CD14-positive monocyte (primary cell): ENCODE measurements around the gene DCLK2. TPM values are rescaled to one million over a fixed set of nuclear protein-coding genes. Genes with fewer than 3 reads are reported as not detected.

ENCODE experiments used
- DNase-seq, 3 donors: peaks; one replicate each; pipeline ENCODE4 v3.0.0-alpha.2; 2011 to 2022
- H2AFZ ChIP-seq: 2 replicates; pipeline ENCODE4 v1.6.0; 2012; ENCODE audit warnings: mild to moderate bottlenecking, low read depth, low read length, inconsistent platforms; ENCODE audit not compliant: insufficient read depth, poor library complexity, severe bottlenecking
- H3K27ac ChIP-seq, 2 donors: 1 replicate in 1 of 2; 2 replicates in 1 of 2; pipeline ENCODE4 v1.5.1; 2012 to 2013; ENCODE audit warnings: low read length in 2 of 2, control low read depth in 1 of 2, inconsistent platforms in 1 of 2, low read depth in 1 of 2, mild to moderate bottlenecking in 1 of 2
- H3K27me3 ChIP-seq, 2 donors: one replicate each; pipeline versions ENCODE4 v1.6.0 to v1.6.1; 2011 to 2013; ENCODE audit warnings: low read length in 2 of 2; ENCODE audit not compliant: control insufficient read depth in 2 of 2, insufficient read depth in 2 of 2
- H3K36me3 ChIP-seq, 2 donors: replicated peaks in 1 of 2; 1 replicate in 1 of 2; 2 replicates in 1 of 2; pipeline versions ENCODE4 v1.5.1 to v1.6.1; 2012 to 2013; ENCODE audit warnings: low read length in 2 of 2, control low read depth in 1 of 2, inconsistent platforms in 1 of 2, mild to moderate bottlenecking in 1 of 2; ENCODE audit not compliant: insufficient read depth in 2 of 2, control insufficient read depth in 1 of 2
- H3K4me1 ChIP-seq, 2 donors: 1 replicate in 1 of 2; 2 replicates in 1 of 2; pipeline versions ENCODE4 v1.5.1 to v1.6.1; 2012 to 2013; ENCODE audit warnings: low read length in 2 of 2, control low read depth in 1 of 2, inconsistent platforms in 1 of 2, mild to moderate bottlenecking in 1 of 2, moderate library complexity in 1 of 2; ENCODE audit not compliant: insufficient read depth in 2 of 2, control insufficient read depth in 1 of 2
- H3K4me2 ChIP-seq: replicated peaks from 2 replicates; pipeline ENCODE3; 2012; ENCODE audit warnings: low read length, moderate library complexity, mild to moderate bottlenecking; ENCODE audit not compliant: poor library complexity, severe bottlenecking; ENCODE audit errors: extremely low read depth
- H3K4me3 ChIP-seq, 3 experiments: fragments of 200-600 bp in 1 of 3; sonication (generic) in 1 of 3; replicated peaks in 1 of 3; 1 replicate in 2 of 3; 2 replicates in 1 of 3; pipeline ENCODE4 v1.5.1; 2011 to 2013; ENCODE audit warnings: low read length in 3 of 3, mild to moderate bottlenecking in 3 of 3, control low read depth in 2 of 3, low read depth in 2 of 3, inconsistent platforms in 1 of 3, moderate library complexity in 1 of 3
- H3K79me2 ChIP-seq: 2 replicates; pipeline ENCODE4 v1.6.0; 2012; ENCODE audit warnings: mild to moderate bottlenecking, control low read depth, inconsistent platforms, low read length, moderate library complexity; ENCODE audit not compliant: insufficient read depth
- H3K9ac ChIP-seq: 2 replicates; pipeline ENCODE4 v1.6.0; 2017; ENCODE audit warnings: low read length, mild to moderate bottlenecking; ENCODE audit not compliant: insufficient read depth, poor library complexity, severe bottlenecking
- H3K9me3 ChIP-seq, 2 donors: replicated peaks in 1 of 2; 1 replicate in 1 of 2; 2 replicates in 1 of 2; pipeline versions ENCODE4 v1.5.1 to v1.6.1; 2012 to 2013; ENCODE audit warnings: low read length in 2 of 2, control low read depth in 1 of 2; ENCODE audit not compliant: control insufficient read depth in 1 of 2, insufficient read depth in 1 of 2
- H4K20me1 ChIP-seq: 2 replicates; pipeline ENCODE4 v1.6.0; 2012; ENCODE audit warnings: mild to moderate bottlenecking, low read length, control low read depth, moderate library complexity; ENCODE audit not compliant: insufficient read depth
- H3K27ac Mint-ChIP-seq, 7 donors: one replicate each; pipeline ENCODE4 v1.8.0; 2020; ENCODE audit warnings: mild to moderate bottlenecking in 7 of 7, mixed read lengths in 7 of 7, moderate library complexity in 6 of 7, inconsistent platforms in 2 of 7
- H3K27me3 Mint-ChIP-seq, 3 donors: one replicate each; pipeline ENCODE4 v1.8.0; 2021 to 2022; ENCODE audit warnings: low read depth in 3 of 3, mild to moderate bottlenecking in 3 of 3, mixed read lengths in 3 of 3, moderate library complexity in 3 of 3, inconsistent platforms in 1 of 3
- H3K36me3 Mint-ChIP-seq, 2 donors: one replicate each; pipeline ENCODE4 v1.8.0; 2020; ENCODE audit warnings: mixed read lengths in 2 of 2, inconsistent platforms in 1 of 2, mild to moderate bottlenecking in 1 of 2
- H3K4me1 Mint-ChIP-seq: one replicate; pipeline ENCODE4 v1.8.0; 2020; ENCODE audit warnings: mild to moderate bottlenecking, mixed read lengths
- H3K4me3 Mint-ChIP-seq, 2 donors: one replicate each; pipeline ENCODE4 v1.8.0; 2020; ENCODE audit warnings: mild to moderate bottlenecking in 2 of 2, mixed read lengths in 2 of 2, moderate library complexity in 1 of 2
- H3K9me3 Mint-ChIP-seq, 7 donors: one replicate each; pipeline ENCODE4 v1.8.0; 2020 to 2022; ENCODE audit warnings: mixed read lengths in 7 of 7, mild to moderate bottlenecking in 6 of 7, moderate library complexity in 6 of 7, inconsistent platforms in 2 of 7
- whole genome bisulfite sequencing: methylation state at CpG from one replicate; pipeline ENCODE4 v1.1.5; 2013; ENCODE audit warnings: missing lambda C conversion rate; ENCODE audit not compliant: insufficient coverage; 5-methylcytosine and 5-hydroxymethylcytosine counted together
- intact Hi-C, 2 donors: fragments of 100-400 bp; cut with micrococcal nuclease; formaldehyde crosslinking; loops; one replicate each; pipeline versions ENCODE4 v1.15.0 to v1.15.1; 2023
- polyA plus RNA-seq, 3 donors: library from polyadenylated mRNA; depleted of rRNA in 1 of 3; unstranded in 2 of 3; stranded (reverse) in 1 of 3; fragments of 300-500 nt in 2 of 3; fragments of >200 nt in 1 of 3; fragmentation: Illumina TruSeq in 2 of 3; gene quantifications; 1 replicate in 2 of 3; 2 replicates in 1 of 3; pipeline ENCODE4 v1.2.3, GENCODE V29; 2012 to 2021
- TF ChIP-seq, protein P1 (sequence below): fragments of 200-600 bp; IDR thresholded peaks from one replicate; pipeline ENCODE4 v1.8.0; 2022; ENCODE audit warnings: antibody characterized with exemption, mild to moderate bottlenecking

The DCLK2 gene
- polyA plus RNA-seq, 3 donors: 0.13 TPM; not detected in 2

DNA sequence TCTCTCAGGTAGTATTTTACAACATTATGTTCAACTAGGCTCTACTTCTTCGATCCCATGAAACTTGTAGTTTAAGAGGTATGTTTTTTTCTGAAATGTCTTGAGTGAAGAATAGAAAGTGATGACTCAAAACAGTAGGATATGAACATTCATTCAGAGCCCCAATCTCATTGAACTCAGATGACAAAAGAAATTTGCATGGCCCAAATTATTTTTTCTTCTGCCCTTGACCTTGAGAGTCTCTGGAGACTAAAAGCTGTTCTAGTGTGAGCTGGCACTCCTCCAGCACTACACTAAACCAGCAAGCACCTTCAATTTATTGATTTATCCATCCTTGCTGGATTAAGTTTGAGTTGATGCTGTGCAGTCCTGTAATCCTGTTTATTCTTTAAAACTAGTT lies 4.0 kb downstream of the DCLK2 start:
- no peak overlapping the region for H3K4me3 Mint-ChIP-seq
- no CpG with 5 or more reads among the region's 1 CpG for WGBS
- H3K27me3 Mint-ChIP-seq: peaks cover 19 to 31% (median 21%) of the 10 kb centered on the region in 3 donors
- TF ChIP-seq, protein P1, sequence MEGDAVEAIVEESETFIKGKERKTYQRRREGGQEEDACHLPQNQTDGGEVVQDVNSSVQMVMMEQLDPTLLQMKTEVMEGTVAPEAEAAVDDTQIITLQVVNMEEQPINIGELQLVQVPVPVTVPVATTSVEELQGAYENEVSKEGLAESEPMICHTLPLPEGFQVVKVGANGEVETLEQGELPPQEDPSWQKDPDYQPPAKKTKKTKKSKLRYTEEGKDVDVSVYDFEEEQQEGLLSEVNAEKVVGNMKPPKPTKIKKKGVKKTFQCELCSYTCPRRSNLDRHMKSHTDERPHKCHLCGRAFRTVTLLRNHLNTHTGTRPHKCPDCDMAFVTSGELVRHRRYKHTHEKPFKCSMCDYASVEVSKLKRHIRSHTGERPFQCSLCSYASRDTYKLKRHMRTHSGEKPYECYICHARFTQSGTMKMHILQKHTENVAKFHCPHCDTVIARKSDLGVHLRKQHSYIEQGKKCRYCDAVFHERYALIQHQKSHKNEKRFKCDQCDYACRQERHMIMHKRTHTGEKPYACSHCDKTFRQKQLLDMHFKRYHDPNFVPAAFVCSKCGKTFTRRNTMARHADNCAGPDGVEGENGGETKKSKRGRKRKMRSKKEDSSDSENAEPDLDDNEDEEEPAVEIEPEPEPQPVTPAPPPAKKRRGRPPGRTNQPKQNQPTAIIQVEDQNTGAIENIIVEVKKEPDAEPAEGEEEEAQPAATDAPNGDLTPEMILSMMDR: no peak
- peaks cover 2 to 9% (median 4%) of the 10 kb centered on the region in 7 donors for H3K9me3 Mint-ChIP-seq
- no peak overlapping the region for H3K4me2 ChIP-seq
- no peaks in the 10 kb centered on the region for H4K20me1 ChIP-seq
- peaks cover 0 to 3% of the 10 kb centered on the region in 2 donors for H3K36me3 Mint-ChIP-seq
- peaks cover 12 to 16% of the 10 kb centered on the region in 2 donors for H3K4me1 ChIP-seq
- H3K27ac ChIP-seq: no peak overlapping the region
- no peaks in the 10 kb centered on the region for H3K36me3 ChIP-seq
- H3K4me3 ChIP-seq: no peak overlapping the region
- H3K4me1 Mint-ChIP-seq: peaks cover 14% of the 10 kb centered on the region
- no peaks in the 10 kb centered on the region for H3K79me2 ChIP-seq
- H3K9ac ChIP-seq: no peak overlapping the region
- H3K9me3 ChIP-seq: peaks cover 0 to 9% of the 10 kb centered on the region in 2 donors
- no peak for DNase-seq
- intact Hi-C loops: no loop called here
- H3K27me3 ChIP-seq: peaks cover 21 to 30% of the 10 kb centered on the region in 2 donors
- H3K27ac Mint-ChIP-seq: no peak overlapping the region
- H2AFZ ChIP-seq: no peak overlapping the region

DNA sequence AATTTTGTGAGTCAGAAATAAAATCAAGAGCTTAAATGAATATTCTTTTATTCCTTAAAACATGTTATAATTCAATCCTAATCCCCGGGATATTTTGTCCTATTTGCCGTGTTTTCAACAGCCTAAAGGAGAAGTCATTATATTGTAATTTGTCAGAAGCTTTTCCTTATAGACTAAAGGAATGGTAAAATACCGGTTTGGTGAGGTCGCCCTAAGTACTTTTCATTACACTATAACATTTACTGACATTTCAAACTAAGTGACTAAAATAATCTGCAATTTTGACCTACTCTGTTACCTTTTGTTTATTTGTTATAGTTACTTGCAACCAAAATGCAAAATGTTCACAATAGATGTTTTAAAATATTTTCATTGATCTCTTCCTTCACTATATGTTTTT lies 8.8 kb downstream of the DCLK2 start:
- H3K9me3 ChIP-seq: no peaks in the 10 kb centered on the region
- H3K36me3 ChIP-seq: no peaks in the 10 kb centered on the region
- H3K79me2 ChIP-seq: no peaks in the 10 kb centered on the region
- DNase-seq: no peak
- H3K36me3 Mint-ChIP-seq: no peaks in the 10 kb centered on the region
- intact Hi-C loops: no loop called here
- H3K9ac ChIP-seq: no peak overlapping the region
- H3K4me3 Mint-ChIP-seq: no peak overlapping the region
- no CpG with 5 or more reads among the region's 4 CpGs for WGBS
- peaks cover 2 to 10% (median 7%) of the 10 kb centered on the region in 7 donors for H3K9me3 Mint-ChIP-seq
- no peak overlapping the region for H3K27ac ChIP-seq
- H2AFZ ChIP-seq: no peak overlapping the region
- H3K4me1 ChIP-seq: no peaks in the 10 kb centered on the region
- TF ChIP-seq, protein P1: no peak
- no peaks in the 10 kb centered on the region for H3K27me3 ChIP-seq
- no peak overlapping the region for H3K27ac Mint-ChIP-seq
- peaks cover 0 to 4% (median 0%) of the 10 kb centered on the region in 3 donors for H3K27me3 Mint-ChIP-seq
- no peak overlapping the region for H3K4me2 ChIP-seq
- H3K4me1 Mint-ChIP-seq: no peaks in the 10 kb centered on the region
- no peaks in the 10 kb centered on the region for H4K20me1 ChIP-seq
- H3K4me3 ChIP-seq: no peak overlapping the region
